K562 (cell line): Measurements from ENCODE around the gene BTBD1. TPM values are rescaled to one million over a fixed set of nuclear protein-coding genes. Genes with fewer than 3 reads are reported as not detected.

ENCODE experiments used
- CCNT2 ChIP-seq: IDR thresholded peaks from 2 replicates; pipeline ENCODE4 v1.6.1; 2011; ENCODE audit warnings: borderline replicate concordance, low read depth, mild to moderate bottlenecking, moderate library complexity, mixed read lengths, low read length; ENCODE audit not compliant: insufficient read length; ENCODE audit errors: extremely low read depth
- CREM ChIP-seq: IDR thresholded peaks from 2 replicates; pipeline ENCODE4 v1.6.1; 2014; ENCODE audit warnings: antibody characterized with exemption, low read depth
- DACH1 ChIP-seq: fragments of 450-650 bp; IDR thresholded peaks from 2 replicates; pipeline ENCODE4 v1.6.1; 2018; ENCODE audit not compliant: partially characterized antibody
- DPF2 ChIP-seq: fragments of 450-650 bp; IDR thresholded peaks from 2 replicates; pipeline ENCODE4 v1.6.1; 2016
- FOXJ2 ChIP-seq: fragments of 200-800 bp; sonication (Bioruptor generic); IDR thresholded peaks from 2 replicates; pipeline ENCODE4 v1.6.1; 2016; ENCODE audit warnings: missing genetic modification characterization, missing compliant biosample characterization
- FOXM1 ChIP-seq, 2 experiments: fragments of 450-650 bp in 1 of 2; sonication (generic) in 1 of 2; formaldehyde crosslinking in 1 of 2; IDR thresholded peaks; 2 replicates each; pipeline versions ENCODE4 v1.6.1 to v1.9.0; 2017 to 2022; ENCODE audit warnings: low read depth in 2 of 2, mild to moderate bottlenecking in 2 of 2, missing genetic modification reagents in 1 of 2, moderate library complexity in 1 of 2
- HDAC3 ChIP-seq: fragments of 450-650 bp; IDR thresholded peaks from 2 replicates; pipeline ENCODE4 v1.6.1; 2018; ENCODE audit warnings: borderline replicate concordance, mild to moderate bottlenecking, moderate library complexity; ENCODE audit not compliant: partially characterized antibody
- HMBOX1 ChIP-seq: sonication (generic); IDR thresholded peaks from 2 replicates; pipeline ENCODE4 v1.6.1; 2016
- MNT ChIP-seq, 2 experiments: fragments of 450-650 bp; conservative IDR thresholded peaks; 2 replicates each; pipeline ENCODE4 v1.6.1; 2017; ENCODE audit warnings: mild to moderate bottlenecking in 2 of 2, moderate library complexity in 2 of 2
- NCOA1 ChIP-seq: fragments of 450-650 bp; IDR thresholded peaks from 2 replicates; pipeline ENCODE4 v1.6.1; 2016; ENCODE audit warnings: low read depth
- NEUROD1 ChIP-seq: fragments of 150-350 bp; IDR thresholded peaks from 2 replicates; pipeline ENCODE4 v1.6.1; 2014; ENCODE audit warnings: borderline replicate concordance, low read length, low read depth; ENCODE audit not compliant: partially characterized antibody
- NFXL1 ChIP-seq: fragments of 450-650 bp; formaldehyde crosslinking; IDR thresholded peaks from 2 replicates; pipeline ENCODE4 v1.4.0; 2021; ENCODE audit warnings: mild to moderate bottlenecking
- NONO ChIP-seq, 2 experiments: fragments of 200-400 bp in 1 of 2; fragments of 450-650 bp in 1 of 2; formaldehyde crosslinking in 1 of 2; IDR thresholded peaks; 2 replicates each; pipeline ENCODE4 v1.6.1; 2017; ENCODE audit warnings: low read depth in 2 of 2, mild to moderate bottlenecking in 2 of 2, moderate library complexity in 2 of 2, low read length in 1 of 2
- OTX1 ChIP-seq: fragments of 450-650 bp; formaldehyde crosslinking; IDR thresholded peaks from 2 replicates; pipeline ENCODE4 v1.4.0; 2022; ENCODE audit warnings: mild to moderate bottlenecking
- PML ChIP-seq: IDR thresholded peaks from 2 replicates; pipeline ENCODE4 v1.6.1; 2012; ENCODE audit warnings: low read length, inconsistent platforms
- RCOR1 ChIP-seq, 2 experiments: IDR thresholded peaks; 2 replicates each; pipeline ENCODE4 v1.6.1; 2012; ENCODE audit warnings: low read depth in 2 of 2, low read length in 2 of 2, borderline replicate concordance in 1 of 2, improper control_type of control experiment in 1 of 2
- SMARCA4 ChIP-seq: fragments of 450-650 bp; IDR thresholded peaks from 2 replicates; pipeline ENCODE4 v1.6.1; 2016
- SMARCA5 ChIP-seq: fragments of 450-650 bp; IDR thresholded peaks from 2 replicates; pipeline ENCODE4 v1.6.1; 2016
- TAF9B ChIP-seq: fragments of 450-650 bp; IDR thresholded peaks from 2 replicates; pipeline ENCODE4 v1.6.1; 2018; ENCODE audit warnings: mild to moderate bottlenecking; ENCODE audit not compliant: partially characterized antibody
- ZBTB26 ChIP-seq: fragments of 450-650 bp; formaldehyde crosslinking; IDR thresholded peaks from 2 replicates; pipeline ENCODE4 v1.4.0; 2022; ENCODE audit warnings: missing genetic modification characterization
- ZNF239 ChIP-seq: fragments of 250-450 bp; sonication (Bioruptor Pico); IDR thresholded peaks from 2 replicates; pipeline ENCODE4 v1.4.0; 2020; ENCODE audit warnings: mild to moderate bottlenecking
- ZNF589 ChIP-seq: fragments of 200-800 bp; sonication (Bioruptor generic); IDR thresholded peaks from 2 replicates; pipeline ENCODE4 v1.6.1; 2016; ENCODE audit warnings: low read depth, missing genetic modification characterization, missing compliant biosample characterization
- ZNF766 ChIP-seq: fragments of 200-800 bp; sonication (Bioruptor generic); conservative IDR thresholded peaks from 2 replicates; pipeline ENCODE4 v1.6.1; 2016; ENCODE audit warnings: missing genetic modification characterization, missing compliant biosample characterization
- polyA plus RNA-seq, 8 experiments: library from polyadenylated mRNA; depleted of rRNA in 4 of 8; stranded (reverse) in 5 of 8; unstranded in 3 of 8; fragments of >200 nt; fragmentation: Nextera tagmentation in 2 of 8; fragmentation: Illumina TruSeq in 1 of 8; extraction: Ambion mirVana in 2 of 8; extraction: Trizol in 1 of 8; gene quantifications; 2 replicates each; pipeline versions ENCODE4 v1.2.1 to v1.2.3, GENCODE V29; 2011 to 2014; ENCODE audit warnings: inconsistent platforms in 1 of 8, missing spikeins in 1 of 8
- total RNA-seq, 7 experiments: library from RNA; depleted of rRNA in 6 of 7; stranded (reverse); fragments of >200 nt in 6 of 7; fragmentation: Illumina TruSeq in 2 of 7; extraction: Trizol in 2 of 7; gene quantifications; 2 replicates each; pipeline versions ENCODE4 v1.2.1 to v1.2.3, GENCODE V29; 2011 to 2021; ENCODE audit warnings: low replicate concordance in 1 of 7
- TF ChIP-seq, protein P1 (sequence below): fragments of 250-450 bp; sonication (Bioruptor Pico); IDR thresholded peaks from 2 replicates; pipeline ENCODE4 v1.8.0; 2022; ENCODE audit warnings: moderate library complexity, mild to moderate bottlenecking, inconsistent platforms

The BTBD1 gene
- total and polyA plus RNA-seq, 9 of the 15 experiments (the other 6 are each of a cell fraction or from before 2014, with no cell fraction given) = 19.4 to 106 (median 90.4) TPM

DNA sequence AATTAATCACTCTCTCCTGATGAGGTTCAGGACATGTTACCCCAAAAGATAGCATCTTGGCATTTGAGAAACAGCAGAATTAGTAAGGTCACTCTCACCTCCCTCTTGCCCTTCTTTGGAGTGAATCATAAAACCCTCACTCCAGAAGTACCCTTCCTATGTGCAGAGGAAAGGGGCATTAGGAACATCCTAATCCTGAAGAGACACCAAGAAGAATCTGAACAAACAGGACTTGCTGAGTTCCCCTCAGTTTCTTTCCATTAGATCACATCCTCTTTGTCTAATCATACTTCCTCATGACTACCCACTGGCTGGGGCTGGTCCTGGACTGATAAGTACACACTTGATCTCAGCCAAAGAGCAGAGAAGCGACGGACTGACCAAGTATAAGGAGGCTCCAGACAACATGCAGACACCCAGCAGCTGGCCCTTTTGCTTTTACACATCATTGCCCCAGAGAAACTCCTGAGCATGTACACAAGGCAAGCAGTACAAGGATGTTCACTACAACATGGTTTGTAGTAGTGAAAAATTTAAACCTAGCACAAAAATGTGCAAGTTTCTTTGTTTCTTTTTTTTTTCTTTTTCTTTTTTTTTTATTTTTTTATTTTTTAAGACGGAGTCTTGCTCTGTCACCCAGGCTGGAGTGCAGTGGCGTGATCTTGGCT is 25.4 kb upstream of the BTBD1 start (continued):
- TF ChIP-seq NFXL1 (CRISPR knock-in tag) = peak; percentile 39; the same call in 1 of the 2 replicates
- TF ChIP-seq, protein P1, sequence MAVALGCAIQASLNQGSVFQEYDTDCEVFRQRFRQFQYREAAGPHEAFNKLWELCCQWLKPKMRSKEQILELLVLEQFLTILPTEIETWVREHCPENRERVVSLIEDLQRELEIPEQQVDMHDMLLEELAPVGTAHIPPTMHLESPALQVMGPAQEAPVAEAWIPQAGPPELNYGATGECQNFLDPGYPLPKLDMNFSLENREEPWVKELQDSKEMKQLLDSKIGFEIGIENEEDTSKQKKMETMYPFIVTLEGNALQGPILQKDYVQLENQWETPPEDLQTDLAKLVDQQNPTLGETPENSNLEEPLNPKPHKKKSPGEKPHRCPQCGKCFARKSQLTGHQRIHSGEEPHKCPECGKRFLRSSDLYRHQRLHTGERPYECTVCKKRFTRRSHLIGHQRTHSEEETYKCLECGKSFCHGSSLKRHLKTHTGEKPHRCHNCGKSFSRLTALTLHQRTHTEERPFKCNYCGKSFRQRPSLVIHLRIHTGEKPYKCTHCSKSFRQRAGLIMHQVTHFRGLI (CRISPR knock-in tag) = peak; percentile 51; the same call in 1 of the 2 replicates
- TF ChIP-seq NCOA1 = peak; percentile 64; the same call in 1 of the 2 replicates
- TF ChIP-seq ZBTB26 (CRISPR knock-in tag) = peak; percentile 30; the same call in 1 of the 2 replicates
- peak; percentile 70 for TF ChIP-seq HDAC3
- peak; percentile 95 for TF ChIP-seq HMBOX1
- TF ChIP-seq PML = peak; percentile 89
- peak in 1 of 2 experiments; percentile 62; a peak in 2 of 4 replicates for TF ChIP-seq MNT (conservative IDR thresholded peaks at IDR 0.05)
- peak; percentile 77 for TF ChIP-seq SMARCA5
- TF ChIP-seq TAF9B = peak; percentile 37
- peak; percentile 75; the same call in 1 of the 2 replicates for TF ChIP-seq ZNF766 (CRISPR knock-in tag)
- TF ChIP-seq FOXM1 (IDR thresholded peaks at IDR 0.05; ENCODE audit: low read depth) = peak; percentile 82
- TF ChIP-seq FOXM1 (CRISPR knock-in tag; IDR thresholded peaks at IDR 0.05; ENCODE audit: low read depth) = no peak
- peak; percentile 74 for TF ChIP-seq ZNF239 (CRISPR knock-in tag)
- peak; percentile 97 for TF ChIP-seq DPF2
- TF ChIP-seq NONO (IDR thresholded peaks at IDR 0.05; ENCODE audit: low read depth in 2 of 2, low read length in 1 of 2) = 0 out of 4 replicates have a peak, but pooled peaks of 1 of the 2 experiments have one; percentile 33
- TF ChIP-seq OTX1 (CRISPR knock-in tag) = 0 out of 2 replicates have a peak, but pooled peaks have one; percentile 14
- TF ChIP-seq ZNF589 (CRISPR knock-in tag) = peak; percentile 57; the same call in 1 of the 2 replicates
- peak; percentile 78 to 92 for TF ChIP-seq RCOR1 (IDR thresholded peaks at IDR 0.05; ENCODE audit: borderline replicate concordance in 1 of 2, low read depth in 2 of 2, low read length in 2 of 2)
- TF ChIP-seq NEUROD1 = peak; percentile 76
- peak; percentile 69 for TF ChIP-seq DACH1
- peak; percentile 51 for TF ChIP-seq FOXJ2 (tag)
- TF ChIP-seq SMARCA4 = peak; percentile 96
- peak; percentile 85 for TF ChIP-seq CREM
- no peak for TF ChIP-seq CCNT2
